Neutrophil (primary cell): ENCODE measurements around the gene ERGIC1.

Source experiments
- H3K27ac ChIP-seq: fragments of 200-600 bp; sonication (generic); 2 replicates; pipeline ENCODE4 v1.5.1; 2016; ENCODE audit warnings: mild to moderate bottlenecking, moderate library complexity
- H3K27me3 ChIP-seq: fragments of 200-600 bp; sonication (generic); 2 replicates; pipeline ENCODE4 v1.6.0; 2016; ENCODE audit warnings: mild to moderate bottlenecking
- H3K36me3 ChIP-seq: fragments of 200-600 bp; sonication (generic); 2 replicates; pipeline ENCODE4 v1.5.1; 2017
- H3K4me1 ChIP-seq, 2 experiments: fragments of 200-600 bp in 1 of 2; sonication (generic) in 1 of 2; 1 replicate in 1 of 2; 2 replicates in 1 of 2; pipeline versions ENCODE4 v1.5.1 to v1.6.1; 2013 to 2016; ENCODE audit warnings: low read depth in 1 of 2, low read length in 1 of 2, mild to moderate bottlenecking in 1 of 2, moderate library complexity in 1 of 2; ENCODE audit not compliant: control insufficient read depth in 1 of 2, insufficient read depth in 1 of 2
- H3K4me3 ChIP-seq, 2 experiments: fragments of 200-600 bp in 1 of 2; sonication (generic) in 1 of 2; 1 replicate in 1 of 2; 2 replicates in 1 of 2; pipeline ENCODE4 v1.5.1; 2013 to 2016; ENCODE audit warnings: low read depth in 1 of 2, low read length in 1 of 2, mild to moderate bottlenecking in 1 of 2, moderate library complexity in 1 of 2
- H3K9me3 ChIP-seq: fragments of 200-600 bp; sonication (generic); 2 replicates; pipeline ENCODE4 v1.5.1; 2016
- CTCF ChIP-seq: fragments of 200-600 bp; sonication (generic); IDR thresholded peaks from 2 replicates; pipeline ENCODE4 v1.5.1; 2016; ENCODE audit warnings: antibody characterized with exemption

Gene ERGIC1

GRCh38 chr5:172793577-172794488, 40.2 kb upstream of the ERGIC1 start:
- H3K27ac ChIP-seq, result peak overlapping the region; percentile 100
- peak overlapping the region in 1 of 2 experiments; percentile 34 for H3K4me3 ChIP-seq
- H3K36me3 ChIP-seq, result no peaks in the 10 kb centered on the region
- TF ChIP-seq CTCF, result no peak
- no peaks in the 10 kb centered on the region for H3K27me3 ChIP-seq
- H3K9me3 ChIP-seq, result no peaks in the 10 kb centered on the region
- H3K4me1 ChIP-seq, result peaks cover 56 to 59% of the 10 kb centered on the region in 2 experiments

- H3K4me3 ChIP-seq, result no peak overlapping the region
- H3K4me1 ChIP-seq, result peaks cover 71 to 76% of the 10 kb centered on the region in 2 experiments
- H3K27ac ChIP-seq, result peak overlapping the region; percentile 100
- no peaks in the 10 kb centered on the region for H3K9me3 ChIP-seq
- H3K27me3 ChIP-seq, result no peaks in the 10 kb centered on the region
- no peak for TF ChIP-seq CTCF
- no peaks in the 10 kb centered on the region for H3K36me3 ChIP-seq
These were observed 38.6 kb upstream of the ERGIC1 start for GRCh38 chr5:172795318-172795977.

GRCh38 chr5:172796306-172796705, 37.7 kb upstream of the ERGIC1 start:
- no peaks in the 10 kb centered on the region for H3K27me3 ChIP-seq
- H3K4me3 ChIP-seq, result no peak overlapping the region
- H3K36me3 ChIP-seq, result no peaks in the 10 kb centered on the region
- H3K9me3 ChIP-seq, result no peaks in the 10 kb centered on the region
- no peak for TF ChIP-seq CTCF
- peaks cover 79 to 84% of the 10 kb centered on the region in 2 experiments for H3K4me1 ChIP-seq
- H3K27ac ChIP-seq, result peak overlapping the region; percentile 100

- Histone ChIP-seq H3K27ac (peak overlapping the region; percentile 100), H3K4me3 (peak overlapping the region; percentile 24 to 42), H3K9me3 (no peaks in the 10 kb centered on the region), H3K27me3 (no peaks in the 10 kb centered on the region), H3K4me1 (peaks cover 94 to 99% of the 10 kb centered on the region in 2 experiments), H3K36me3 (no peaks in the 10 kb centered on the region)
- TF ChIP-seq CTCF, result no peak
These were observed 36.3 kb upstream of the ERGIC1 start for GRCh38 chr5:172797771-172798191.

- H3K4me3 ChIP-seq, result peak overlapping the region; percentile 26 to 42
- peak overlapping the region; percentile 100 for H3K27ac ChIP-seq
- TF ChIP-seq CTCF, result no peak
- H3K9me3 ChIP-seq, result no peaks in the 10 kb centered on the region
- H3K4me1 ChIP-seq, result peaks cover 90 to 98% of the 10 kb centered on the region in 2 experiments
- no peaks in the 10 kb centered on the region for H3K36me3 ChIP-seq
- no peaks in the 10 kb centered on the region for H3K27me3 ChIP-seq
These were observed 35.4 kb upstream of the ERGIC1 start for GRCh38 chr5:172798422-172799215.
